Measurements from ENCODE around the gene C1QTNF3. TPM values are rescaled to one million over a fixed set of nuclear protein-coding genes. Genes with fewer than 3 reads are reported as not detected.

C1QTNF3 gene
- total RNA-seq, 4 donors from 2014 or later = 8.2 to 14.9 (median 13.2) TPM

GRCh38 chr5:34007621-34008600 lies 35.1 kb downstream of the C1QTNF3 start, which contains the start of gene AMACR:
AMACR (minus strand) TSS chr5:34008050; CDS start chr5:34008019, 31 bp downstream.
- Histone ChIP-seq H3K9me3 (no peaks in the 10 kb centered on the region), H3K4me3 (peak within 1 kb of the TSS; percentile 46 to 67), H3K27ac (peak within 1 kb of the TSS; percentile 71 to 92 (median 92)), H3K36me3 (peaks cover 0 to 11% of the 10 kb centered on the region in 2 donors), H3K27me3 (no peaks in the 10 kb centered on the region), H3K4me1 (peaks cover 0 to 37% (median 14%) of the 10 kb centered on the region in 3 donors)
- WGBS, 2 donors (ENCODE audit: low coverage in 1 of 2) = 0% methylated on average over 15 to 18 of the region's 76 CpGs
- peak; percentile 98 for ATAC-seq
- TF ChIP-seq EP300 (IDR thresholded peaks at IDR 0.05) = peak; percentile 4
- TF ChIP-seq POLR2AphosphoS5 (IDR thresholded peaks at IDR 0.05) = peak; percentile 74
- TF ChIP-seq CTCF (IDR thresholded peaks at IDR 0.05) = peak in 1 of 4 experiments; percentile 4
- peak; percentile 86 to 90 for TF ChIP-seq POLR2A (IDR thresholded peaks at IDR 0.05)

GRCh38 chr5:34007201-34007620 lies 35.8 kb downstream of the C1QTNF3 start:
- ATAC-seq = no peak
- no peak for TF ChIP-seq POLR2A (IDR thresholded peaks at IDR 0.05)
- no peak for TF ChIP-seq EP300 (IDR thresholded peaks at IDR 0.05)
- no peak for TF ChIP-seq CTCF (IDR thresholded peaks at IDR 0.05)
- no peak for TF ChIP-seq POLR2AphosphoS5 (IDR thresholded peaks at IDR 0.05)
- Histone ChIP-seq H3K4me3 (peak overlapping the region; percentile 46 to 67), H3K27me3 (no peaks in the 10 kb centered on the region), H3K27ac (peak overlapping the region; percentile 71 to 92 (median 92)), H3K9me3 (no peaks in the 10 kb centered on the region), H3K36me3 (peaks cover 0 to 15% of the 10 kb centered on the region in 2 donors), H3K4me1 (peaks cover 0 to 38% (median 14%) of the 10 kb centered on the region in 3 donors)
- WGBS, 2 donors (ENCODE audit: low coverage in 1 of 2) = 0 to 1% methylated on average over 6 to 11 of the region's 11 CpGs

- TF ChIP-seq CTCF (IDR thresholded peaks at IDR 0.05) = no peak
- no peak for TF ChIP-seq POLR2A (IDR thresholded peaks at IDR 0.05)
- no peak for TF ChIP-seq EP300 (IDR thresholded peaks at IDR 0.05)
- TF ChIP-seq POLR2AphosphoS5 (IDR thresholded peaks at IDR 0.05) = no peak
- H3K9me3 ChIP-seq = no peaks in the 10 kb centered on the region
- H3K36me3 ChIP-seq = peaks cover 0 to 15% of the 10 kb centered on the region in 2 donors
- H3K27me3 ChIP-seq = no peaks in the 10 kb centered on the region
- no peak overlapping the region for H3K4me3 ChIP-seq
- peaks cover 0 to 53% (median 22%) of the 10 kb centered on the region in 3 donors for H3K4me1 ChIP-seq
- WGBS, 2 donors (ENCODE audit: low coverage in 1 of 2) = 47 to 60% methylated on average over 4 of the region's 4 CpGs
- no peak for ATAC-seq
- peak overlapping the region; percentile 15 to 92 (median 92) for H3K27ac ChIP-seq
Measured at GRCh38 chr5:34005681-34006080, 37.3 kb downstream of the C1QTNF3 start.

- Histone ChIP-seq H3K9me3 (no peaks in the 10 kb centered on the region), H3K4me1 (peaks cover 0 to 57% (median 22%) of the 10 kb centered on the region in 3 donors), H3K27me3 (no peaks in the 10 kb centered on the region), H3K4me3 (no peak overlapping the region), H3K27ac (peak overlapping the region in 3 of 4 donors; percentile 15 to 92 (median 92)), H3K36me3 (peaks cover 0 to 15% of the 10 kb centered on the region in 2 donors)
- 86 to 96% methylated on average over 3 to 4 of the region's 4 CpGs for WGBS, 2 donors (ENCODE audit: low coverage in 1 of 2)
- no peak for ATAC-seq
- TF ChIP-seq POLR2A (IDR thresholded peaks at IDR 0.05) (no peak), POLR2AphosphoS5 (IDR thresholded peaks at IDR 0.05) (no peak), EP300 (IDR thresholded peaks at IDR 0.05) (no peak), CTCF (IDR thresholded peaks at IDR 0.05) (no peak)
Measured at GRCh38 chr5:34005211-34005610, 37.8 kb downstream of the C1QTNF3 start.
